Measurements from ENCODE around the gene IDI1. TPM values are rescaled to one million over a fixed set of nuclear protein-coding genes. Genes with fewer than 3 reads are reported as not detected.
"Not testable (repeated sequence)": the region's sequence is repeated elsewhere in the genome, so short reads cannot be mapped to it uniquely, and the experiment has no call there.

Gene IDI1
- total RNA-seq, 1 experiment from 2014 or later = 94.8 TPM

- no peak for DNase-seq (ENCODE audit: low read depth, low spot score)
- in situ Hi-C loops (cut with HindIII; ENCODE audit: low pct_unique_long_range_greater_than_20kb, low sequenced_read_pairs) = no loop called here
Measured at GRCh38 chr10:1068380-1069361, 19.8 kb upstream of the IDI1 start.

GRCh38 chr10:1066734-1067133 lies 17.8 kb upstream of the IDI1 start:
- DNase-seq (ENCODE audit: low read depth, low spot score); in situ Hi-C loops (cut with HindIII; ENCODE audit: low pct_unique_long_range_greater_than_20kb, low sequenced_read_pairs): not testable (repeated sequence)

- no peak for DNase-seq (ENCODE audit: low read depth, low spot score)
- in situ Hi-C loops (cut with HindIII; ENCODE audit: low pct_unique_long_range_greater_than_20kb, low sequenced_read_pairs) = no loop called here
Measured at GRCh38 chr10:1064964-1065247, 16.0 kb upstream of the IDI1 start.

- in situ Hi-C loops (cut with HindIII; ENCODE audit: low pct_unique_long_range_greater_than_20kb, low sequenced_read_pairs) = no loop called here
- no peak for DNase-seq (ENCODE audit: low read depth, low spot score)
Measured at GRCh38 chr10:1063232-1063865, 14.4 kb upstream of the IDI1 start.

GRCh38 chr10:1061930-1062774 lies 13.2 kb upstream of the IDI1 start:
- in situ Hi-C loops (cut with HindIII; ENCODE audit: low pct_unique_long_range_greater_than_20kb, low sequenced_read_pairs) = no loop called here
- no peak for DNase-seq (ENCODE audit: low read depth, low spot score)

GRCh38 chr10:1059902-1060301 lies 11.0 kb upstream of the IDI1 start:
- in situ Hi-C loops (cut with HindIII; ENCODE audit: low pct_unique_long_range_greater_than_20kb, low sequenced_read_pairs) = no loop called here
- no peak for DNase-seq (ENCODE audit: low read depth, low spot score)

- no peak for DNase-seq (ENCODE audit: low read depth, low spot score)
- in situ Hi-C loops (cut with HindIII; ENCODE audit: low pct_unique_long_range_greater_than_20kb, low sequenced_read_pairs) = no loop called here
Measured at GRCh38 chr10:1058017-1058416, 9.1 kb upstream of the IDI1 start.

- DNase-seq (ENCODE audit: low read depth, low spot score) = no peak
- in situ Hi-C loops (cut with HindIII; ENCODE audit: low pct_unique_long_range_greater_than_20kb, low sequenced_read_pairs) = no loop called here
Measured at GRCh38 chr10:1057106-1057657, 8.3 kb upstream of the IDI1 start.

- in situ Hi-C loops (cut with HindIII; ENCODE audit: low pct_unique_long_range_greater_than_20kb, low sequenced_read_pairs) = no loop called here
- DNase-seq (ENCODE audit: low read depth, low spot score) = peak; percentile 66
Measured at GRCh38 chr10:1056326-1057105, 7.6 kb upstream of the IDI1 start, which contains the start of gene WDR37. TSS of gene WDR37 (plus strand) at chr10:1056385. CDS start at chr10:1072156, 15,771 bp downstream.

GRCh38 chr10:1054684-1055083 lies 5.8 kb upstream of the IDI1 start:
- DNase-seq (ENCODE audit: low read depth, low spot score) = no peak
- in situ Hi-C loops (cut with HindIII; ENCODE audit: low pct_unique_long_range_greater_than_20kb, low sequenced_read_pairs) = no loop called here

- DNase-seq (ENCODE audit: low read depth, low spot score) = no peak
- in situ Hi-C loops (cut with HindIII; ENCODE audit: low pct_unique_long_range_greater_than_20kb, low sequenced_read_pairs) = no loop called here
Measured at GRCh38 chr10:1050554-1050953, 1.6 kb upstream of the IDI1 start.

GRCh38 chr10:1050145-1050544 lies 1.2 kb upstream of the IDI1 start:
- in situ Hi-C loops (cut with HindIII; ENCODE audit: low pct_unique_long_range_greater_than_20kb, low sequenced_read_pairs) = no loop called here
- DNase-seq (ENCODE audit: low read depth, low spot score) = no peak

- DNase-seq (ENCODE audit: low read depth, low spot score) = no peak
- in situ Hi-C loops (cut with HindIII; ENCODE audit: low pct_unique_long_range_greater_than_20kb, low sequenced_read_pairs) = no loop called here
Measured at GRCh38 chr10:1049425-1049958, 573 bp upstream of the IDI1 start.

GRCh38 chr10:1048349-1048731 lies 579 bp downstream of the IDI1 start:
- no peak for DNase-seq (ENCODE audit: low read depth, low spot score)
- in situ Hi-C loops (cut with HindIII; ENCODE audit: low pct_unique_long_range_greater_than_20kb, low sequenced_read_pairs) = no loop called here

- in situ Hi-C loops (cut with HindIII; ENCODE audit: low pct_unique_long_range_greater_than_20kb, low sequenced_read_pairs) = no loop called here
- DNase-seq (ENCODE audit: low read depth, low spot score) = no peak
Measured at GRCh38 chr10:1047937-1048336, 982 bp downstream of the IDI1 start.

GRCh38 chr10:1045415-1045814 lies 3.5 kb downstream of the IDI1 start:
- DNase-seq (ENCODE audit: low read depth, low spot score) = no peak
- in situ Hi-C loops (cut with HindIII; ENCODE audit: low pct_unique_long_range_greater_than_20kb, low sequenced_read_pairs) = no loop called here

- in situ Hi-C loops (cut with HindIII; ENCODE audit: low pct_unique_long_range_greater_than_20kb, low sequenced_read_pairs) = no loop called here
- DNase-seq (ENCODE audit: low read depth, low spot score) = no peak
Measured at GRCh38 chr10:1044964-1045363, 4.0 kb downstream of the IDI1 start.
